Adrenal gland (tissue), 12 donors: ENCODE data around the gene PNPLA8. TPM values are rescaled to one million over a fixed set of nuclear protein-coding genes. Genes with fewer than 3 reads are reported as not detected.

Source experiments
- DNase-seq, 7 donors: peaks; one replicate each; pipeline ENCODE4 v3.0.0-alpha.2; 2019 to 2020
- H3K27ac ChIP-seq, 5 donors: fragments of 200-600 bp; sonication (generic) in 4 of 5; 1 replicate in 3 of 5; 2 replicates in 2 of 5; pipeline versions ENCODE4 v1.5.1 to v1.8.0; 2016 to 2020; ENCODE audit warnings: mild to moderate bottlenecking in 1 of 5
- H3K27me3 ChIP-seq: fragments of 200-600 bp; 2 replicates; pipeline ENCODE4 v1.8.0; 2021
- H3K36me3 ChIP-seq, 2 donors: fragments of 200-600 bp; replicated peaks in 1 of 2; 1 replicate in 1 of 2; 2 replicates in 1 of 2; pipeline versions ENCODE4 v1.5.1 to v1.8.0; 2018 to 2022
- H3K4me1 ChIP-seq, 2 donors: fragments of 200-600 bp; replicated peaks in 1 of 2; 1 replicate in 1 of 2; 2 replicates in 1 of 2; pipeline versions ENCODE4 v1.5.1 to v1.8.0; 2018 to 2021
- H3K4me3 ChIP-seq, 4 donors: fragments of 200-600 bp; sonication (generic) in 3 of 4; one replicate each; pipeline ENCODE4 v1.5.1; 2016 to 2018
- H3K9me3 ChIP-seq, 3 donors: fragments of 200-600 bp; sonication (generic) in 1 of 3; replicated peaks in 1 of 3; 1 replicate in 2 of 3; 2 replicates in 1 of 3; pipeline versions ENCODE4 v1.5.1 to v1.8.0; 2016 to 2021
- CTCF ChIP-seq, 6 experiments: fragments of 450-650 bp in 4 of 6; fragments of 200-600 bp in 2 of 6; sonication (generic) in 1 of 6; IDR thresholded peaks; 1 replicate in 5 of 6; 2 replicates in 1 of 6; pipeline versions ENCODE4 v1.5.1 to v1.8.0; 2016 to 2021; ENCODE audit warnings: antibody characterized with exemption in 6 of 6, mild to moderate bottlenecking in 2 of 6, moderate library complexity in 1 of 6
- POLR2A ChIP-seq, 2 donors: fragments of 450-650 bp; IDR thresholded peaks; one replicate each; pipeline ENCODE4 v1.6.1; 2017; ENCODE audit warnings: antibody characterized with exemption in 2 of 2, mild to moderate bottlenecking in 2 of 2, moderate library complexity in 1 of 2
- WGBS, 4 donors: extraction: QIAGEN DNeasy Blood & Tissue Kit in 2 of 4; methylation state at CpG; one replicate each; pipeline versions ENCODE4 v1.1.5 to v1.1.7; 2013 to 2017; 5-methylcytosine and 5-hydroxymethylcytosine counted together
- intact Hi-C, 2 donors: fragments of 100-400 bp; cut with DNase I; formaldehyde crosslinking; loops; one replicate each; pipeline versions ENCODE4 v1.14.1 to v1.15.0; 2022 to 2023
- polyA plus RNA-seq, 3 donors: library from polyadenylated mRNA; stranded (reverse); fragments of 200-250 nt in 2 of 3; fragments of 350-450 nt in 1 of 3; fragmentation: Illumina TruSeq in 1 of 3; extraction: RNeasy Lipid Tissue Mini Kit (QIAGEN cat#74804) in 1 of 3; gene quantifications; one replicate each; pipeline ENCODE4 v1.2.3, GENCODE V29; 2013 to 2014
- total RNA-seq, 9 donors: library from RNA; depleted of rRNA in 4 of 9; stranded (reverse); fragments of >200 nt in 4 of 9; fragments of 120-200 nt in 1 of 9; fragmentation: NEBNext Ultra II Directional in 1 of 9; extraction: Animal tissue kit (Norgen Biotek cat#: 25700) in 1 of 9; gene quantifications; one replicate each; pipeline versions ENCODE4 v1.1.0 to v1.2.4, GENCODE V29; 2013 to 2023
- donor health status: healthy with polysubstance abuse.
- donor health status: Bipolar disorder and iron deficiency.
- donor health status: DM: yes; HTN: yes; CAD: no.
- donor health status: DM: no; HTN: no; CAD: no.
- donor health status: DM: no; HTN: no; CAD: no.
- donor health status: DM: yes; HTN: yes; CAD: no.

PNPLA8 gene
- total and polyA plus RNA-seq, 12 donors: 17.9 to 131 (median 50.5) TPM

GRCh38 chr7:108498481-108498880 is 27.5 kb downstream of the PNPLA8 start:
- WGBS, 4 donors: 83 to 93% (median 88%) methylated on average over 6 of the region's 6 CpGs

GRCh38 chr7:108497082-108497725 is 28.7 kb downstream of the PNPLA8 start:
- 86 to 91% (median 88%) methylated on average over 3 of the region's 3 CpGs for WGBS, 4 donors
- intact Hi-C loops: loop anchor here (5.0 kb wide), 1 partner anchor 315 kb away; no protein-coding TSS in a partner anchor
- H3K36me3 ChIP-seq: peaks cover 0 to 32% of the 10 kb centered on the region in 2 donors

More at GRCh38 chr7:108498481-108498880, 27.5 kb downstream of the PNPLA8 start:
- H3K27me3 ChIP-seq: no peaks in the 10 kb centered on the region
- H3K36me3 ChIP-seq: peaks cover 0 to 33% of the 10 kb centered on the region in 2 donors
- H3K4me3 ChIP-seq: no peak overlapping the region
- no peaks in the 10 kb centered on the region for H3K4me1 ChIP-seq
- no peak overlapping the region for H3K27ac ChIP-seq
- H3K9me3 ChIP-seq: no peaks in the 10 kb centered on the region
- intact Hi-C loops: loop anchor here (5.0 kb wide), 1 partner anchor 316 kb away; no protein-coding TSS in a partner anchor
- DNase-seq: no peak
- TF ChIP-seq POLR2A (IDR thresholded peaks at IDR 0.05) (no peak), CTCF (IDR thresholded peaks at IDR 0.05) (no peak)

GRCh38 chr7:108492742-108493141 is 33.2 kb downstream of the PNPLA8 start:
- H3K4me1 ChIP-seq: no peaks in the 10 kb centered on the region
- intact Hi-C loops: no loop called here
- peaks cover 0 to 11% of the 10 kb centered on the region in 2 donors for H3K36me3 ChIP-seq
- no peaks in the 10 kb centered on the region for H3K27me3 ChIP-seq
- H3K9me3 ChIP-seq: no peaks in the 10 kb centered on the region
- no peak for DNase-seq
- 88 to 99% (median 96%) methylated on average over 4 of the region's 4 CpGs for WGBS, 4 donors
- TF ChIP-seq POLR2A (IDR thresholded peaks at IDR 0.05): no peak
- no peak for TF ChIP-seq CTCF (IDR thresholded peaks at IDR 0.05)
- H3K27ac ChIP-seq: no peak overlapping the region
- H3K4me3 ChIP-seq: no peak overlapping the region

More at GRCh38 chr7:108497082-108497725, 28.7 kb downstream of the PNPLA8 start:
- TF ChIP-seq CTCF (IDR thresholded peaks at IDR 0.05): peak; percentile 72 to 86 (median 82)
- no peak for TF ChIP-seq POLR2A (IDR thresholded peaks at IDR 0.05)
- DNase-seq: peak in 6 of 7 donors; percentile 20 to 79 (median 64)
- Histone ChIP-seq H3K27me3 (no peaks in the 10 kb centered on the region), H3K4me3 (no peak overlapping the region), H3K27ac (no peak overlapping the region), H3K4me1 (no peaks in the 10 kb centered on the region), H3K9me3 (no peaks in the 10 kb centered on the region)

GRCh38 chr7:108488768-108489538 is 37.0 kb downstream of the PNPLA8 start:
- H3K4me1 ChIP-seq: no peaks in the 10 kb centered on the region
- 76 to 88% (median 79%) methylated on average over 4 of the region's 4 CpGs for WGBS, 4 donors
- no peak overlapping the region for H3K4me3 ChIP-seq
- H3K36me3 ChIP-seq: peaks cover 0 to 15% of the 10 kb centered on the region in 2 donors
- DNase-seq: no peak
- intact Hi-C loops: no loop called here
- no peak overlapping the region for H3K27ac ChIP-seq
- TF ChIP-seq POLR2A (IDR thresholded peaks at IDR 0.05) (no peak), CTCF (IDR thresholded peaks at IDR 0.05) (no peak)
- H3K27me3 ChIP-seq: no peaks in the 10 kb centered on the region
- no peaks in the 10 kb centered on the region for H3K9me3 ChIP-seq
